ENCODE results near the gene TMEM30B. TPM values are rescaled to one million over a fixed set of nuclear protein-coding genes. Genes with fewer than 3 reads are reported as not detected.
"Not testable (repeated sequence)": the region's sequence is repeated elsewhere in the genome, so short reads cannot be mapped to it uniquely, and the experiment has no call there.

TMEM30B gene
- total RNA-seq, 1 donor from 2014 or later = 0.26 TPM

DNA sequence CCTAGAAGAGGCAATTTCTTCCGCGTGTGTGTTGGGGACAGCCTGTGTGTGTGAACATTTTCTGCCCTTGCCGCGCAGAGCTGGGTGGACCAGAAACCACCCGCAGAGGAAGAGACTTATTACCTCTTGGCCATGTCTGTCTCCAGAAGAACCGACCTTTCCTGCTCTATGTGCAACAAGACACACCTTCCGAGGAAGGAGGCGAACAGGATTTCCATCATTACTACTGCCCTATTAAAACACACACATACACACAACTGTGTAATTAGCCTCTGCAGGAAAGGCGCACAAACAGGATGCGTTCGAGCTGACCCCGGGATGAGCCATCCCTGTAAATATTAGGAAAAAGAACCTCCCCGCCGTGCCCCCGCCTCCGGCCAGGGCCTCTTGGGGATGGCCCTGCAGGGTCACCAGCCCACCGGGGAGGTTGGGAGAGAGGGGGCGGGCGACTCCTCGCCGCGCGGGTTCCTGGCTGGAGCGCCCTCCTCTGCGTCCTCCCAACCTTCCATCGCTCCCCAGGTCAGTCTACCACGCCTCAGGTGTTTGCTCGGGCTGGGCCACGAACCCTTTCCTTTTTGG is 39.8 kb upstream of the TMEM30B start:
- Mint-ChIP-seq H3K4me1 (ENCODE audit: low read depth) (peaks cover 26% of the 10 kb centered on the region), H3K27me3 (ENCODE audit: insufficient read depth) (no peaks in the 10 kb centered on the region), H3K27ac (peak overlapping the region; percentile 61), H3K9me3 (no peaks in the 10 kb centered on the region), H3K36me3 (ENCODE audit: low read depth) (peaks cover 26% of the 10 kb centered on the region), H3K4me3 (peak overlapping the region; percentile 76)
- no peak for DNase-seq (ENCODE audit: low spot score)
- intact Hi-C loops (cut with micrococcal nuclease) = loop anchor here (2.0 to 10.0 kb wide), 4 partner anchors 24 to 1226 kb away; partner anchors contain the start of genes PCNX4 and TMEM30B

- not testable (repeated sequence) for H3K4me3 Mint-ChIP-seq; DNase-seq (ENCODE audit: low spot score); H3K27me3 Mint-ChIP-seq (ENCODE audit: insufficient read depth); H3K27ac Mint-ChIP-seq; H3K9me3 Mint-ChIP-seq
- Mint-ChIP-seq H3K4me1 (ENCODE audit: low read depth) (peaks cover 19% of the 10 kb centered on the region), H3K36me3 (ENCODE audit: low read depth) (peaks cover 19% of the 10 kb centered on the region)
- intact Hi-C loops (cut with micrococcal nuclease) = loop anchor here (2.0 to 10.0 kb wide), 4 partner anchors 23 to 1225 kb away; partner anchors contain the start of genes PCNX4 and TMEM30B
Measured at GRCh38 chr14:61320170-61320569, 39.0 kb upstream of the TMEM30B start.

DNA sequence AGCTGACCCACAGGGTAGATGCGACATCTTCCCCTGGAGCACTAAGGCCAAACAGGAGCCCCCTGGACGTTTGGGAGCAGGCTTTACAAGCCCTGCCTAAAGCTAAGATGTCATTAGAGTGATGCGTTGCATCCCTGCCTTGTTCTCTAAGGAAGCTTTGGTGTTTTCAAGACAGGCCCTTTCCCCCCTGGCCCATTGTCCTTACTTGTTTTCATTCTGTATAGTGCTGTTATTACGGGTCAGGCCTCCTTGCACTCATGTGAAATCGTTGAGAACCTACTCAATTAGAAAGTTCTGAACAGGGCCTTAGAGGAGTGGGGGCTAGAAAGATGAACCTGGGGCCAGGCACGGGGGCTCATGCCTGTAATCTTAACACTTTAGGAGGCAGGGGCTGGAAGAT is 38.6 kb upstream of the TMEM30B start:
- no peak for DNase-seq (ENCODE audit: low spot score)
- peaks cover 14% of the 10 kb centered on the region for H3K4me1 Mint-ChIP-seq (ENCODE audit: low read depth)
- intact Hi-C loops (cut with micrococcal nuclease) = loop anchor here (2.0 to 10.0 kb wide), 4 partner anchors 23 to 1225 kb away; partner anchors contain the start of genes PCNX4 and TMEM30B

GRCh38 chr14:61319086-61319485 is 37.9 kb upstream of the TMEM30B start:
- Mint-ChIP-seq H3K4me1 (ENCODE audit: low read depth) (peaks cover 10% of the 10 kb centered on the region), H3K4me3 (no peak overlapping the region), H3K27me3 (ENCODE audit: insufficient read depth) (no peaks in the 10 kb centered on the region), H3K36me3 (ENCODE audit: low read depth) (peaks cover 13% of the 10 kb centered on the region), H3K27ac (no peak overlapping the region), H3K9me3 (peaks cover 8% of the 10 kb centered on the region)
- intact Hi-C loops (cut with micrococcal nuclease) = no loop called here
- DNase-seq (ENCODE audit: low spot score) = no peak

More for the DNA sequence above, 38.6 kb upstream of the TMEM30B start:
- peaks cover 16% of the 10 kb centered on the region for H3K36me3 Mint-ChIP-seq (ENCODE audit: low read depth)
- H3K27me3 Mint-ChIP-seq (ENCODE audit: insufficient read depth) = no peaks in the 10 kb centered on the region
- no peak overlapping the region for H3K27ac Mint-ChIP-seq
- H3K4me3 Mint-ChIP-seq = no peak overlapping the region
- H3K9me3 Mint-ChIP-seq = peaks cover 1% of the 10 kb centered on the region

GRCh38 chr14:61315313-61315712 is 34.2 kb upstream of the TMEM30B start:
- no peak overlapping the region for H3K4me3 Mint-ChIP-seq
- intact Hi-C loops (cut with micrococcal nuclease) = no loop called here
- no peaks in the 10 kb centered on the region for H3K27me3 Mint-ChIP-seq (ENCODE audit: insufficient read depth)
- H3K27ac Mint-ChIP-seq = no peak overlapping the region
- DNase-seq (ENCODE audit: low spot score) = no peak
- H3K4me1 Mint-ChIP-seq (ENCODE audit: low read depth) = no peaks in the 10 kb centered on the region
- peaks cover 12% of the 10 kb centered on the region for H3K36me3 Mint-ChIP-seq (ENCODE audit: low read depth)
- H3K9me3 Mint-ChIP-seq = peaks cover 30% of the 10 kb centered on the region

DNA sequence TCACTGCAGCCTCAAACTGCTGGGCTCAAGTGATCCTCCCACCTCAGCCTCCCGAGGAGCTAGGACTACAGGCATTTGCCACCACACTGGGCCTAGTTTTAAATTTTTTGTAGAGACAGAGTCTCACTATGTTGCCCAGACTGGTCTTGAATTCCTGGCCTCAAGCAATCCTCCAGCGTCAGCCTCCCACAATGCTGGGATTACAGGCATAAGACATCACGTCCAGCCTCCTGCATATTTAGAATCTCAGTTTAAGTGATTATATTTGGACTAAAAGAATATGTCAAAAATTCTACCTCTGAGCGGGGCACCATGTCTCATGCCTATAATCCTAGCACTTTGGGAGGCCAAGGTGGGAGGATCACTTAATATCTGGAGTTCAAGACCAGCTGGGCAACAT is 27.6 kb upstream of the TMEM30B start:
- H3K27ac Mint-ChIP-seq; intact Hi-C loops (cut with micrococcal nuclease); H3K27me3 Mint-ChIP-seq (ENCODE audit: insufficient read depth); H3K4me3 Mint-ChIP-seq; DNase-seq (ENCODE audit: low spot score): not testable (repeated sequence)
- Mint-ChIP-seq H3K36me3 (ENCODE audit: low read depth) (peaks cover 28% of the 10 kb centered on the region), H3K9me3 (peaks cover 39% of the 10 kb centered on the region), H3K4me1 (ENCODE audit: low read depth) (peaks cover 17% of the 10 kb centered on the region)

- intact Hi-C loops (cut with micrococcal nuclease) = no loop called here
- H3K27me3 Mint-ChIP-seq (ENCODE audit: insufficient read depth) = no peaks in the 10 kb centered on the region
- H3K9me3 Mint-ChIP-seq = peaks cover 39% of the 10 kb centered on the region
- H3K27ac Mint-ChIP-seq = no peak overlapping the region
- DNase-seq (ENCODE audit: low spot score) = no peak
- H3K4me3 Mint-ChIP-seq = no peak overlapping the region
- peaks cover 17% of the 10 kb centered on the region for H3K4me1 Mint-ChIP-seq (ENCODE audit: low read depth)
- peaks cover 26% of the 10 kb centered on the region for H3K36me3 Mint-ChIP-seq (ENCODE audit: low read depth)
Measured at GRCh38 chr14:61308198-61308597, 27.1 kb upstream of the TMEM30B start.

DNA sequence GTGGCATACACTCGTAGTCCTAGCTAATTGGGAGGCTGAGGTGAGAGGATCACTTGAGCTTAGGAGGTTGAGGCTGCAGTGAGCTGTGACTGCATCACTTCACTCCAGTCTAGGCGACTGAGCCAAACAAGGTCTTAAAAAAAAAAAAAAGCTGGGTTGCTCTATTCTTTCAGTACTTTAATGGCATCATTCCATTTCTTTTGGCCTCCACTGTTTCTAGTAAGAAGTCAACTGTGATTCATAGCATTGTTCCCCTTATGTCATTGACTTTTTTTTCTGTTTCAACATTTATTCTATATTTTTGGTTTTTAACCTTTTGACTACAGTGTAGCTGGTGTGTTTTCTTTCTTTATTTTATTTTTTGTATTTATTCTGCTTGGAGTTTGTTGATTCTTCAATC is 23.6 kb upstream of the TMEM30B start:
- no peak overlapping the region for H3K27ac Mint-ChIP-seq
- H3K36me3 Mint-ChIP-seq (ENCODE audit: low read depth) = peaks cover 13% of the 10 kb centered on the region
- no peaks in the 10 kb centered on the region for H3K27me3 Mint-ChIP-seq (ENCODE audit: insufficient read depth)
- H3K4me1 Mint-ChIP-seq (ENCODE audit: low read depth) = peaks cover 23% of the 10 kb centered on the region
- H3K4me3 Mint-ChIP-seq = no peak overlapping the region
- no peak for DNase-seq (ENCODE audit: low spot score)
- peaks cover 14% of the 10 kb centered on the region for H3K9me3 Mint-ChIP-seq
- intact Hi-C loops (cut with micrococcal nuclease) = no loop called here

GRCh38 chr14:61300754-61301153 is 19.6 kb upstream of the TMEM30B start:
- no peaks in the 10 kb centered on the region for H3K27me3 Mint-ChIP-seq (ENCODE audit: insufficient read depth)
- no peak overlapping the region for H3K4me3 Mint-ChIP-seq
- H3K36me3 Mint-ChIP-seq (ENCODE audit: low read depth) = peaks cover 4% of the 10 kb centered on the region
- H3K9me3 Mint-ChIP-seq = peaks cover 4% of the 10 kb centered on the region
- no peak overlapping the region for H3K27ac Mint-ChIP-seq
- DNase-seq (ENCODE audit: low spot score) = no peak
- intact Hi-C loops (cut with micrococcal nuclease) = no loop called here
- H3K4me1 Mint-ChIP-seq (ENCODE audit: low read depth) = peaks cover 32% of the 10 kb centered on the region

DNA sequence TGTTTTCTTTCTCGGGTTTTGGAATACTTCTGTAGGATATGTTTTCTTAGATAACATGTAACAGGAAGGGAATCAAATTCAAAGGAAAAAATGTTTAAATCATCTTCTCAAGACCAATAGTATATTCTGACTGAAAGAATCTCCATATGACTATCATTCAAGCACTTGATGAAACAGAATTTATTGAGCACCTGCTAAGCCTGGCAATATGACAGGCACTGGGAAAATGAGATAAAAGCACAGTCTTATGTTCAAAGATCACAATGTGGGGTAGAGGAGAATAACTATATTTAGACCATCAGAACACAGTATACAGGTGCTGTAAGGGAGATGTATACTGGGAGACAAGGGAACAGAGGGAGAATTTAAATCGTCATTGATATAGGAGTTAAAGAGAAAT is 19.1 kb upstream of the TMEM30B start:
- Mint-ChIP-seq H3K36me3 (ENCODE audit: low read depth) (peaks cover 4% of the 10 kb centered on the region), H3K4me3 (no peak overlapping the region), H3K27ac (no peak overlapping the region), H3K27me3 (ENCODE audit: insufficient read depth) (no peaks in the 10 kb centered on the region), H3K9me3 (no peaks in the 10 kb centered on the region), H3K4me1 (ENCODE audit: low read depth) (peaks cover 35% of the 10 kb centered on the region)
- intact Hi-C loops (cut with micrococcal nuclease) = no loop called here
- no peak for DNase-seq (ENCODE audit: low spot score)

- peaks cover 35% of the 10 kb centered on the region for H3K4me1 Mint-ChIP-seq (ENCODE audit: low read depth)
- no peak overlapping the region for H3K27ac Mint-ChIP-seq
- intact Hi-C loops (cut with micrococcal nuclease) = no loop called here
- H3K27me3 Mint-ChIP-seq (ENCODE audit: insufficient read depth) = no peaks in the 10 kb centered on the region
- DNase-seq (ENCODE audit: low spot score) = no peak
- H3K9me3 Mint-ChIP-seq = no peaks in the 10 kb centered on the region
- H3K36me3 Mint-ChIP-seq (ENCODE audit: low read depth) = peaks cover 4% of the 10 kb centered on the region
- no peak overlapping the region for H3K4me3 Mint-ChIP-seq
Measured at GRCh38 chr14:61298824-61299223, 17.7 kb upstream of the TMEM30B start.

GRCh38 chr14:61297581-61297980 is 16.4 kb upstream of the TMEM30B start:
- Mint-ChIP-seq H3K9me3 (no peaks in the 10 kb centered on the region), H3K27ac (no peak overlapping the region), H3K4me3 (no peak overlapping the region), H3K4me1 (ENCODE audit: low read depth) (peaks cover 35% of the 10 kb centered on the region), H3K27me3 (ENCODE audit: insufficient read depth) (no peaks in the 10 kb centered on the region), H3K36me3 (ENCODE audit: low read depth) (peaks cover 4% of the 10 kb centered on the region)
- DNase-seq (ENCODE audit: low spot score) = no peak
- intact Hi-C loops (cut with micrococcal nuclease) = loop anchor here (1.0 to 2.0 kb wide), 3 partner anchors 23 to 540 kb away; partner anchors contain the start of gene PRKCH

DNA sequence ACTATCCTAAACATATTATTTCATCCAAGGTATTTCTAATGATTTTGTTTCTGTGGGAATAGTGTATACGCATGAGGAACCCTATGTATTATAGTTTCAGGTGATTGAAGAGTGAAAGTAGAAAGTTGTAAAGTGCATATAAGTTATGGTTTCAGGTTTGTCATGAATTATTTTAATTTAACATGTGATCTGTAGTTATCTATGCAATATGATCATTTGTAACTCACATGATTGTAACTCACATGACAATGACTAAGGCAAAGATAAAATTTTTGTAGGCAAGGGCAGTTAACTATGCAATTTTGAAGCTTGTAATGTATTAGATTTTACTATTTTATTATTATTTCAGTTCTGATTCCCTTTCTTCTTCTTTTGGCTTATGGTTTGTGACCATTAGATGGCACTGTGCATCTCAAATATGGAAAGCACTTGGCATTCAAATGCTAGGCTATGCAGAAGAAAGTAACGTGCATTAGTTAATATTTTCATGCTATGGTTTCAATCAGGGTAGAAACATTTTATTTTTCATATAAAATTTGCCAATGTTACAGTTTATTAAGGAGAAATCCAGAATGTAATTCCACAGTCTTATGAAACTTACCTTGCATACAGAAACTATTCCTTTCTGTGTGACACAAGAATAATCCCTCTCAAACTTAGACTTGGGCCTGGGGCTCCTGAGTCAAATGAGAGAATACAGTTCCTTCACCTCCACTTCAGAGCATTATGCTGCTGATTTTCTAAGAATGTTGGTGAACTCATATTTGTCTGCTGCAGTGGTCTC is 15.8 kb upstream of the TMEM30B start:
- H3K4me1 Mint-ChIP-seq (ENCODE audit: low read depth) = peaks cover 35% of the 10 kb centered on the region
- H3K9me3 Mint-ChIP-seq = no peaks in the 10 kb centered on the region
- no peak overlapping the region for H3K4me3 Mint-ChIP-seq
- no peaks in the 10 kb centered on the region for H3K27me3 Mint-ChIP-seq (ENCODE audit: insufficient read depth)
- H3K27ac Mint-ChIP-seq = no peak overlapping the region
- no peak for DNase-seq (ENCODE audit: low spot score)
- intact Hi-C loops (cut with micrococcal nuclease) = loop anchor here (1.0 to 2.0 kb wide), 3 partner anchors 24 to 540 kb away; partner anchors contain the start of gene PRKCH
- H3K36me3 Mint-ChIP-seq (ENCODE audit: low read depth) = peaks cover 4% of the 10 kb centered on the region
